Gastroesophageal sphincter (tissue), 3 donors: Measurements from ENCODE around the gene TATDN3.

Experiments used
- CTCF ChIP-seq, 4 experiments: fragments of 200-600 bp in 2 of 4; fragments of 450-650 bp in 2 of 4; sonication (generic) in 1 of 4; IDR thresholded peaks; one replicate each; pipeline ENCODE4 v1.5.1; 2017 to 2019; ENCODE audit warnings: antibody characterized with exemption in 4 of 4, mild to moderate bottlenecking in 2 of 4, moderate library complexity in 2 of 4
- POLR2A ChIP-seq, 2 donors: fragments of 450-650 bp; IDR thresholded peaks; one replicate each; pipeline ENCODE4 v1.6.1; 2017; ENCODE audit warnings: antibody characterized with exemption in 2 of 2, mild to moderate bottlenecking in 2 of 2, moderate library complexity in 1 of 2

GRCh38 chr1:212857992-212858460, 66.3 kb downstream of the TATDN3 start, which contains the start of gene FLVCR1:
- peak; percentile 54 to 60 for TF ChIP-seq POLR2A (IDR thresholded peaks at IDR 0.05)
- no peak for TF ChIP-seq CTCF (IDR thresholded peaks at IDR 0.05)
